Fibroblast of lung (primary cell): Measurements from ENCODE around the gene EDARADD.

ENCODE experiments used
- CTCF ChIP-seq, 2 donors: IDR thresholded peaks in 1 of 2; conservative IDR thresholded peaks in 1 of 2; 1 replicate in 1 of 2; 2 replicates in 1 of 2; pipeline ENCODE4 v1.5.1; 2011 to 2012; ENCODE audit warnings: low read length in 2 of 2, control low read depth in 1 of 2, inconsistent platforms in 1 of 2, low read depth in 1 of 2, mild to moderate bottlenecking in 1 of 2
- EZH2 ChIP-seq: IDR thresholded peaks from 2 replicates; pipeline ENCODE4 v1.5.1; 2012; ENCODE audit warnings: low read length, control low read depth, mild to moderate bottlenecking; ENCODE audit errors: missing control alignments

GRCh38 chr1:236492378-236492777, 98.3 kb downstream of the EDARADD start:
- TF ChIP-seq CTCF (conservative IDR thresholded peaks at IDR 0.05 in 1 of 2, IDR thresholded peaks at IDR 0.05 in 1 of 2; ENCODE audit: low read depth in 1 of 2, low read length in 2 of 2): no peak
- TF ChIP-seq EZH2: no peak
